Activated CD4-positive, alpha-beta T cell treated with anti-CD3 and anti-CD28 coated beads, Interleukin-2, amount 50 U/mL, for 16 hours (primary cell): ENCODE results near the gene EPN3.

ENCODE experiments used
- DNase-seq: peaks from one replicate; pipeline ENCODE4 v3.0.0-alpha.2; 2020

The EPN3 gene

GRCh38 chr17:50536683-50537646 lies 4.4 kb downstream of the EPN3 start:
- no peak for DNase-seq

GRCh38 chr17:50537721-50538548 lies 5.4 kb downstream of the EPN3 start:
- no peak for DNase-seq

- DNase-seq = no peak
These were observed 6.2 kb downstream of the EPN3 start for GRCh38 chr17:50538549-50539410.

GRCh38 chr17:50539762-50540559 lies 7.4 kb downstream of the EPN3 start:
- DNase-seq = no peak

DNA sequence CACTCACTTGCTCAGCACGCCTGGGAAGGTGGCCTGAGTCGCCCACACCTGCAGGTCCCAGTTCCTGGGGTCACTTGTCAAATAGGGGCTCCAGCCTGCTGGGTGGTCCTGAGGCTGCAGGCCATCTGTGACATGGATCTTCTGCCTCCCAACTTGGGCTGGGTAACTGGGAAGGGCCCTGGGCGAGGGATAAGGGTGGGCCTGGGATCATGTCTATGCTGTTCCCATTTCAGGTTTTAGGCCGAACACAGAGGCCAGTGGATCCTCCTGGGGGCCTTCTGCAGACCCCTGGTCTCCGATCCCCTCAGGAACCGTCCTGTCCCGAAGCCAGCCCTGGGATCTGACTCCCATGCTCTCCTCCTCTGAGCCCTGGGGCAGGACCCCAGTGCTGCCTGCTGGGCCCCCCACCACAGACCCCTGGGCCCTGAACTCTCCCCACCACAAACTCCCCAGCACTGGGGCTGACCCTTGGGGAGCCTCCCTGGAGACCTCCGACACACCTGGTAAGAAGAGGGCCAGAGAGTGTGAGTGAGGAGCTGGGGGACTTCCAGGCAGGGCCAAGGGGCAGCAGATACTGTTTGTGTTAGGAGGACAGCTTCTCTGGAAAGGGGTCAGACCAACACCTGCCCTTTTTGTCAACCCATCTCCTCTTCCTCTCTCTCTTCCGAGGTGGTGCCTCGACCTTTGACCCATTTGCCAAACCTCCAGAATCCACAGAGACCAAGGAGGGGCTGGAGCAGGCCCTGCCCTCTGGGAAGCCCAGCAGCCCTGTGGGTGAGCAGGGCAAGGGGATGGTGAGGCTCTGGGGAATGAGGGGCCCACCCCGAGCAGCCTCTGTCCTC lies 8.2 kb downstream of the EPN3 start:
- no peak for DNase-seq

GRCh38 chr17:50541402-50541715 lies 8.8 kb downstream of the EPN3 start:
- DNase-seq = no peak

- DNase-seq = peak; percentile 79
These were observed 9.5 kb downstream of the EPN3 start for GRCh38 chr17:50541716-50542688.

DNA sequence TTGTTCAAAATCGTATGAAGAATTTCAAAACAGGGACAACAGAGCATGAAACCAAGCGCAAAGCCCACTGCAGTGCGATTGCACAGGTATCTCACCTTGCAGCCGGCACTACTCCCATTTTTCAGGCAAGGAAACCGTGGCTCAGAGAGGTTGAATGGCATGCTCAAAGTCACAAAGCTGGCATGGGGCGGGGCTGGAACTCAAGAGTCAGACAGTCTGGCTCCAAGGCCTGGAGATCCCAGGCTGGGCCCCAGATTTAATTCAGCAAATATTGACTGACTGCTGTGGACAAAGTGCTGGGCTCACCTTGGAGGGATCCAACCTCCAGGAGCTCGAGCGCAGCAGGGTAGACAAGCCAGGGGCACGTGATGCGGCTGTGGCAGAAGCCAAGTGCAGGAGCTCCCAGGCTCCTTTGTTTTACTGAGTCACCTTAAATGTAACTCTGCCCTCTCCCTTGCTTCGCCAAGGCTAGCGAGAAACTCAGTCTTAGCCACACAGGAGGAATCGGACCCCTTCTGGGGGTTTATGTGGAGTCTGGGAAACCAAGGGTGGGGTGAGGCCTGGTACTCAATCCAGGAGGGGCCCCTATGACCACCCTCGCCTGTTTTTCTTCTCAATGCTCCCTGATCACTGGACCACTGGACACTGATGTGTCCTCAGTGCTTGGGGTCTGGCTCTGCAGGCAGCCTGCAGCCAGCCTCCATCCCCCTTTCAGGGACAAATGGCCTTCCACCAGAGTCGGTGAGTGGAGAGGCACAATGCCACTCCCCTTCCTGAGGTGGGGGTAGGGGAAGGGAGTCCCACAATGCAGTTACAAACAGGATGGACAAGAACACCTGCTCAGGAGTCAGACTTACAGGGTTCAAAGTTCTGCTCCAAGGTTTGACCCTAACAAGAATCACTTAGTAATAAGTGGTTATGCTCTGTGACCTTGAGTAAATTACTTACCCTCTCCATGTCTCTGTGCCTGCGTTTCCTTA lies 10.6 kb downstream of the EPN3 start:
- DNase-seq = no peak

- DNase-seq = no peak
These were observed 12.0 kb downstream of the EPN3 start for GRCh38 chr17:50544516-50544915.

DNA sequence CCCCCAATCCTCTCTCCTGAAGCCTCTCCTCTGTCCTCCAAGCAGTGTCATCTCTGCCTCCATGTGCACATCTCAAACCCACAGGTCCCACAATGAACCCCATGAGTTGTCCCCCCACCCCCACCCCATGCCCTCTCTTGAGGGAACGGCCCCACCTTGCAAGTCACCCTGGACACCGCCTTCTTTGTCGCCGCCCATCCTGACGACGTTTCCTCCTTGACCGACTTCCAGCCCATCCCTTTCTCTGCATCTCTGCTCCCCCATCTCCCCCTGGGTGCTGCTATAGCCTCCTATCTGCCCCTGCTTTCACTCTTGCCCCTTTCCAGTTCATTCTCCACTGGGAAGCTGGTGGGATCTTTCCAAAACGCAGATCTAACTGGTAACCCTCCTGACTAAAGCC lies 12.8 kb downstream of the EPN3 start:
- no peak for DNase-seq

GRCh38 chr17:50546701-50547034 lies 14.1 kb downstream of the EPN3 start:
- DNase-seq = no peak

- peak; percentile 91 for DNase-seq
These were observed 14.7 kb downstream of the EPN3 start, which contains the start of gene SPATA20 for GRCh38 chr17:50547035-50547735. TSS of gene SPATA20 (plus strand) at chr17:50547174. CDS start at chr17:50547209, 35 bp downstream.

- DNase-seq = no peak
These were observed 15.2 kb downstream of the EPN3 start for GRCh38 chr17:50547736-50548083.

DNA sequence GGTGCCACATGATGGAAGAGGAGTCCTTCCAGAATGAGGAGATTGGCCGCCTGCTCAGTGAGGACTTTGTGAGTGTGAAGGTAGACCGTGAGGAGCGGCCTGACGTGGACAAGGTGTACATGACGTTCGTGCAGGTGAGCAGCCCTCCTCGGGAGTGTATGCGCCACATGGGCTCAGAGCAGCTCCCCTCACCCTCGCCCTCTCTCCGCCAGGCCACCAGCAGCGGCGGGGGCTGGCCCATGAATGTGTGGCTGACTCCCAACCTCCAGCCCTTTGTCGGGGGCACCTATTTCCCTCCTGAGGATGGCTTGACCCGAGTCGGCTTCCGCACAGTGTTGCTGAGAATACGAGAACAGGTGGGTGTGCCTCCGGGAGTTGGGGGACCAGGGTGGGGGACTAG lies 16.3 kb downstream of the EPN3 start:
- no peak for DNase-seq

GRCh38 chr17:50549256-50549941 lies 16.9 kb downstream of the EPN3 start:
- DNase-seq = no peak

- no peak for DNase-seq
These were observed 17.4 kb downstream of the EPN3 start for GRCh38 chr17:50549969-50550368.

DNA sequence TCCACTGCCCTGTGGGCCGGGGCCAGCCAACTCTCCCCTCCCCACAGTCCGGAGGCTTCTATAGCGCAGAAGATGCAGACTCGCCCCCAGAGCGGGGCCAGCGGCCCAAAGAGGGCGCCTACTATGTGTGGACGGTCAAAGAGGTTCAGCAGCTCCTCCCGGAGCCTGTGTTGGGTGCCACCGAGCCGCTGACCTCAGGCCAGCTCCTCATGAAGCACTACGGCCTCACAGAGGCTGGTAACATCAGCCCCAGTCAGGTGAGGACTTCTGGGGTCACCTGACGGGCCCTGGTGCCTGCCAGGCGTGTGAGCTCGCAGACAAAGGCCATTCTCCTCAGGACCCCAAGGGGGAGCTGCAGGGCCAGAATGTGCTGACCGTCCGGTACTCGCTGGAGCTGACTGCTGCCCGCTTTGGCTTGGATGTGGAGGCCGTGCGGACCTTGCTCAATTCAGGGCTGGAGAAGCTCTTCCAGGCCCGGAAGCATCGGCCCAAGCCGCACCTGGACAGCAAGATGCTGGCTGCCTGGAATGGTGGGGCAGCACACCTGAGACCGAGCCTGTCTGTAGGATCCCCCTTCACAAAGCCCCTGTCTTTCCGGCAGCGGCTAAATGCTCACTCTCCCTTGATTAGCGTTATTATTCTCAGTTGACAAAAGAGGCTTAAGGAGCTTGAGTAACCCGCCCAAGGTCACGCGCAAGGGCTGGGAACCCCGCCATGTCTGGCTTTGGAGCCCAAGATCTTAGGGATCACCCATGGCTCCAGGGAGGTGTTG lies 18.3 kb downstream of the EPN3 start:
- DNase-seq = no peak
